HG03558 (cell line): ENCODE results near the gene FAM229A.

ENCODE experiments used
- ATAC-seq: cut with Tn5 transposase; IDR thresholded peaks from one replicate; pipeline ENCODE4 v1.9.1; 2021; ENCODE audit warnings: moderate number of reproducible peaks; ENCODE audit not compliant: unreplicated experiment; ENCODE audit errors: extremely low read depth

The FAM229A gene

GRCh38 chr1:32351399-32352238 is 10.7 kb downstream of the FAM229A start:
- no peak for ATAC-seq

GRCh38 chr1:32350785-32351398 is 11.4 kb downstream of the FAM229A start:
- ATAC-seq: no peak

DNA sequence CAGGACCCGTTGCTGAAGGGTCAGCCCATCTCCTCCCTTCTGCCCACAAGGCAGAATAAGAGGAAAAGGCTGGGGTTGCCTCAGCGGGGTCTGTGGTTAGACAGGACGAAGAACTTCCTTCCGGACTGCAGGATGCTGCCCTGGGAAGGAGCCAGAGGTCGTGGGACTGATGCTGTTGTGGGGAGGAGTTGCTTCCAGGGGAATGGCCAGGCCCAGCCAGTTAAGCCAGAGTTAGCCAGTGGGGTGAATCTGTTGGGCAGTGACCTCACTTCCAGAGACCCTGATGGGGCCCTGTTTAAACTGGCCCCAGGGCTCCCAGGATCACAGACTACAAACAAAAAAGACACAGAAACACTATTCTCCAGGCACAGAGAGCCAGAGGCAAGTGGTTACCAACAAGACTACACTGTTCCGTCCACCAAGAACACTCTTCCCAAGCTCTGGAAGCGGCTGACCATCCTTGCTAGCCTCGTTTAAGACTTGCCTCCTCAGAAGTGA is 13.0 kb downstream of the FAM229A start:
- no peak for ATAC-seq

- ATAC-seq: no peak
Measured at GRCh38 chr1:32346532-32347157, 15.6 kb downstream of the FAM229A start.

- ATAC-seq: no peak
Measured at GRCh38 chr1:32345289-32345827, 16.9 kb downstream of the FAM229A start.

DNA sequence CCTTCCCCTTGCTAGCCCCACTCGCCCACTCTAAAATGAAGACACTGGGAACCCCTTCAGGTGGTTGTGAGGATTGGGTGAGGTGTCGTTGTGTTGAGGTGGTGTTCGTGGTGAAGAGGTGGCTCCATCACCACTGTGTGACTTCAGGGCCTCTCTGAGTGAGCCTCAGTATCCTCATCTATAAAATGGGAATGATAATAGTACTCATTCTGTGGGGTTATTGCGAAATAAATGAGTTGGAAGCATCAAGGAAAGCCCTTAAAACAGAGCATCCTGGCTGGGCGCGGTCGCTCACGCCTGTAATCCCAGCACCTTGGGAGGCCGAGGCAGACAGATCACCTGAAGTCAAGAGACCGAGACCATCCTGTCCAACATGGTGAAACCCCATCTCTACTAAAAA is 19.6 kb downstream of the FAM229A start:
- ATAC-seq: no peak

- ATAC-seq: no peak
Measured at GRCh38 chr1:32341971-32342370, 20.3 kb downstream of the FAM229A start.

DNA sequence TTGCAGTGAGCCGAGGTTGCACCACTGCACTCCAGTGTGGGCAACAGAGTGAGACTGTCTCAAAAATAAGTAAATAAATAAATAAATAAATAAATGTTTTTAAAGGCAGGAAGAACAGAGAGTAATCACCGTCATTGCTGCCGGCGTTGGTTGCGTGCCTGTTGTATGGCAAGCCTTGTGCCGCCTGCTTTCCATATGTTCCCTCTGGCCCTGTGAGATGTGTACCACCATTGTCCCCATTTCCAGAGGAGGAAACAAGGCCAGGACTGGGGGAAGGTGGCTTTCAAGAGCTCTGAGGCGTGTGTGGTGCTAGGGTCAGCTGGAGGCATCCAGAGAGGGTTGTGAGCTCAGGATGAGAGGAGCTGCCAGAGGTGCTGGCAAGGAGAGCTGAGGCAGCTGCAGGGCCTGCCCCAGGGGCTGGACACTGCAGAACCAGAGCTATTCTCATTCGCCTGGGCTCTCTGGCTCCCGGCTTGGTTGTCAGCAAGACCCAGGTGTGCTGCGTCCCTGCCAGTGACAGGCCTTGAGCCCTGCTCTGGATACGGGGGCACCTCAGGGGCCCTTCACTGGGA is 21.0 kb downstream of the FAM229A start:
- no peak for ATAC-seq

DNA sequence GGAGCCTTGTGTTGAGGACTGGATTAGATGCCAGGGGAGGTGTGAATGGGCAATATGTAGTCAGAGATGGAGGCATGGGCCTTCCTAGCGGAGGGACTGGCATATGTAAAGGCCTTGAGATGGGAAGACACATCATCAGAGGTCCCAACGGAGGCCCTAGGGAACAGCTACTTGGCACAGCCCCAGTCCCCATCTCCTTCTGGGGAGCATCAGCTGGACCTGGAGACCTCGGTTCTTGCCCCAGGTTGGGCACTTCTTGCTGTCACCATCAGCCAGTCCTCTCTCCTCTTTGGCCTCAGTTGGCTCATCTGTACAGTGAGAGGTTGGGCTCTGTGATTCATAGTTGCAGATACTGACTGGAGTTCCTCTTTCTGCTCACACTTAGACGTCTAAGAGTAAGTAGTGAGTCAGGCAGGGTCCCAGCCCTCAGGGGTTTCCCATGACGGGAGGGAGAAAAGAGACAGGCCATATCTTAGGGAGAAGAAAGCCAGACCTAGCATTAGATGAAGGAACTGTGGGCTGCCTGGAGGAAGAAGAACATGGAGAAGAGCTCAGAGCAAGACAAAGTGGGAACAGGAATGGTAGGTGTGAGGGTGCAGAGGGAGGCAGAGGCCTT is 22.8 kb downstream of the FAM229A start:
- no peak for ATAC-seq

DNA sequence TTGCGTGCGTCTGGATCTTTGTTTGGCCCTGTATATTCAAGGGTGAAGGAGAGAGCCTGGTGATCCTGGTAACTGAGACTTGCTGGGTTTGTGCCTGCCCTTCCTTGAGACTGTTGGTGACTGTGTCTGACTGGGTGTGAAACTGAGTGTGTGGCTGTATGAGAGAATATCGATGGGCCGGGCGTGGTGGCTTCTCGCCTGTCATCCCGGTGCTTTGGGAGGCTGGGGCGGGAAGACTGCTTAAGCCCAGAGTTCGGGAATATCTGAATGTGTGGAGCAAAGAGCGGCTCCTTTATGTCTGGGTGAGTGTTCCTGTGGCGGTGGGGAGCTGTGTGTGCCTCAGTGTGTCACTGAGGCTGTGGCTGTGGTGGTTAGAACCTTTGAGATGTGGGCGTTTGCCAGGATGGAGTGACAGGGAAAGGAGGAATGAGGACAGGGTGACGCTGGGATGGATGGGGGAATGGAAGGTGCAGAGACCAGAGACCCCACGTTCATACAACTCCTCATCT is 23.6 kb downstream of the FAM229A start:
- no peak for ATAC-seq

DNA sequence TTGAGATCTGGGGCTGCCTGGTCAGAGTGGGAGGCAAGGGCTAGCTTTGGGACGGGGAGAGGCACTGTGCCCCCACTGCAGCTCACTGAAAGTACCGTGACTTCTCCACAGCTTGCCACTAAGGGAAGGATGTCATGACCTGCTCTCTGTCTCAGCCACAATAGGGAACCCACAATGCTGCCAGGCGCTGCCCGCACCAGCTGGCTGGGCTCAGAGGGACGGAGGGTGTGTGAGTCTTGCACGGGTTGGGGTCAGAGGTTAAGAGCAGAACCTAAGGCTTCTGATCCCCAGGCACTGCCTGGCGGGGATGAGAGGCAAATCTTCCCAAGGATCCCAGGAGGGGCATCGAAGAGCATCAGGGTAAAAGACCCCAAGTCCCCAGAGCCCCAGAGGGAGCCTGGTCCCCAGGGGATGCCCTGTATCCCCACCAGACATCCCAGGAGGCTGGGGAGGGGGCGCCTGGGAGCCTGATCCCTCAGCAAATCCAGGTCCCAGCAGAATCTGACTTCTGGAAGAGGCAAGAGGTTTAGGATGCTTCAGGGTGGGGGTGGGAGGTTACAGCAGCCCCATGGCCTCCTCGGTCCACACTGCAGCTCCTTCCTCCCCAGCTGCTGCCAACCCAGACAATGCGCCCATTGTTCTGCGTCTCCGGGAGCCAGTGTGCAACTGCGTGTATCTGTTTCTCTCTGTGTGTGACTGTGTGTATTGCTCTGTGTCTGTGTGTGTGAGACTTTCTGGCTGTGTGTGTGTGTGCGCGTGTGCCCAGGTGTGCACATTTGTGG is 24.2 kb downstream of the FAM229A start:
- ATAC-seq: no peak

- ATAC-seq: no peak
Measured at GRCh38 chr1:32336963-32337675, 25.2 kb downstream of the FAM229A start.

DNA sequence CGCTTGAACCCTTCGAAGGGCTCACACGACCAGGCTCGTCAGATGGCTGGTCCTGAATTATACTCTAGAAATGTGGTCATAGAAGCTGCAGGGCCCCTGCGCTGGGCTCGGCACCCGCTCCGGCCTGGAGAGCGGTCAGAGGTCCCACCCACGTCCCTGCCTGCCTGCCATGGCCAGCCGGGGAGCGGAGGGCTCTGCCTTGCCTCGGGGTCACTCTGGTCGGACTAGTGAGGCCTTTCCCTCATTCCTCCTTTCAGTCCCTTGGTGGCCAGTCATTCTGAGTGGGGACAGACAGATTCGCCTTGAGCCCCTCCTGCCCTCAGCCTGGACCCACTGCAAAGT is 25.7 kb downstream of the FAM229A start:
- no peak for ATAC-seq

- no peak for ATAC-seq
Measured at GRCh38 chr1:32335790-32336590, 26.3 kb downstream of the FAM229A start, which contains the start of gene MARCKSL1. TSS of gene MARCKSL1 (minus strand) at chr1:32336233. CDS start at chr1:32336033, 200 bp downstream.

DNA sequence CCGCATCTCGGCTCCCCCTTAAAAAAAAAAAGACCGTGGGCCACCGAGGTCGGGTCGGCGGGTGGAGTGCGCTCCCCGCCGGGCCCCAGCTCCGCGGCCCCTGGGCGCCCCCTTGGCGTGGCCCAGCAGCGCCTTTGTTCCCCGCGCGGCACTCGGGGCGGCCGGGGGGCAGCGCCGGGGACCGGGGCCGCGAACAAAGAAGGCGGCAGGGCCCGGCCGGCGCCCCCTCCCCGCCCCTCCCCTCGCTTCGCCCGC is 26.8 kb downstream of the FAM229A start:
- ATAC-seq: no peak

DNA sequence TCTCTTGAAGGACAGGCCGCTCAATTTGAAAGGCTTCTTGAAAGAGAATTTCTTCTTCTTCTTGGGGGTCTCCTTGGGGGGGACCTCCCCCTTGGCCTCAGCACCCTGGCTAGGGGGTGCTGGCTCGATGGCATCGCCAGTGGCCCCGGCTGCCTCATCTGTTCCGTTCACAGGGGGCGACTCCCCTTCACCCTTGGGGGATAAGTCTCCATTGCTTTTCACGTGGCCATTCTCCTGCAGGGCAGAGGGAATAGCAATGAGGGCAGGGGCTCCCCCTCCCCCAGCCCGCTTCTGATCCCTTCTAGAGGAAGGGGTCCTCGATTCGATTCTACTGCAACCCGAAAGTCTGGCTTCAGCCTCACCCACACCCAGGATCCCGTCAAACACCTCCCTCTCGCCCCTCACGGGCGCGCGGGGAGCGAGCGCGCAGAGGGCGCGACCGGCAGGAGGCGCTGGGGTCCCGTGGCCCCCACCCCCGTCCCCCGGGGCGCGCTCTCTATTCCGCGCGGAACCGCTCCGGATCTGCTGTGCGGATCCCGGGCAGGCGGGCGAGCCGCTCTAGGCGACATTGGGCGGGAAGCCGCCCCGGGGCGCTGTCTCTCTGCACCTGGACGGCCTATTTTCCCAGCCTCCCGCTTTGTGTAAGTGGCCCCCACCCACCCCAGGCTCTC is 27.3 kb downstream of the FAM229A start:
- no peak for ATAC-seq

DNA sequence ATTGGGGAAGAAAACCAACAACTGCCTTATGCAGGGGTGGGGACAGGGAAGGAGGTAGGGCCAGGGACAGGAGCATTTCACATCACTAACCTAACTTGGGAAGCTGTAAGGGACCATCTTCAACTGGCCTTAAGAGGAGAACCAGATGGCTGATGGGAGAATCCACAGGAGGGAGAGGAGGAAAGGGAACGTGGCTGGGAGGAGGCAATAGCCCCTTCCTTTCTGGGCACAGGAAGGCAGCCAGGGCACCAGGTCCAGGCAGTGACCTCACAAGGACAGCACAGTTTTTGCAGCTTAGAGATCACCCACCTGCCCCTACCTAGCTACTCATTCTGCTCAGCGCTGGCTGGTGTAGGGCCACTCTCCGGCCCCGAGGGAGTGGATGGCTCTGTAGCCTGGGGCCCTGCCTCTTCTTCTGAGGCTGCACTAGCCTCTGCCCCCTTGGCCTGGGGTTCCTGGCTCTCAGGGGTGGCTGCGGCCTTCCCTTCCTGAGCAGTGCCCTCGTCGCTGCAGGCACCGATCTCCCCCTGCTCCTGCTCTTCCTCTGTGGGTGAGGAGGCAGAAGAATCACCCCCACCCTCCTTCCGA is 27.9 kb downstream of the FAM229A start:
- ATAC-seq: no peak
